ENCODE results near the gene PROCA1. TPM values are rescaled to one million over a fixed set of nuclear protein-coding genes. Genes with fewer than 3 reads are reported as not detected.

Gene PROCA1
- total and polyA plus RNA-seq, 9 of the 15 experiments (the other 6 are each of a cell fraction or from before 2014, with no cell fraction given), result 0.78 to 16.2 (median 5.6) TPM

DNA sequence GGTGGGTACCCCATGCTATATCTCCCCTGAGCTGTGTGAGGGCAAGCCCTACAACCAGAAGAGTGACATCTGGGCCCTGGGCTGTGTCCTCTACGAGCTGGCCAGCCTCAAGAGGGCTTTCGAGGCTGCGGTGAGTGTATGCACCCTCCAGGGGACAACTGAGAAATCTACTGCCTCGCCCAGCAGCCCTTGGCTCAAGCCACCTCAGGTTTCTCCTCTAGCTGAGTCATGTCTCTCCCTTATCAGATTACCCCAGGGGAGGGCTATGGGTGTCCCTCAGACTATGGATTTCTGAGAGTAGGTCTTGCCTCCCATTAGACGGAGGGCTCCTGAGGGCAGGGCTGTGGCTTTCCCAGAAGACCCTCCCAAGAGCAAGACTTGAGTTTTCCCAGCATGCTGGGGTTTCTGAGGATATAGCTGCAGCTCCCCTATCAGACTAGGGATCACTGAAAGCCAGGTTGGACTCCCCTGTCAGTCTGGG lies 23.6 kb upstream of the PROCA1 start (continued):
- no peak for TF ChIP-seq ZNF551 (CRISPR knock-in tag; IDR thresholded peaks at IDR 0.05)
- TF ChIP-seq, protein P1, sequence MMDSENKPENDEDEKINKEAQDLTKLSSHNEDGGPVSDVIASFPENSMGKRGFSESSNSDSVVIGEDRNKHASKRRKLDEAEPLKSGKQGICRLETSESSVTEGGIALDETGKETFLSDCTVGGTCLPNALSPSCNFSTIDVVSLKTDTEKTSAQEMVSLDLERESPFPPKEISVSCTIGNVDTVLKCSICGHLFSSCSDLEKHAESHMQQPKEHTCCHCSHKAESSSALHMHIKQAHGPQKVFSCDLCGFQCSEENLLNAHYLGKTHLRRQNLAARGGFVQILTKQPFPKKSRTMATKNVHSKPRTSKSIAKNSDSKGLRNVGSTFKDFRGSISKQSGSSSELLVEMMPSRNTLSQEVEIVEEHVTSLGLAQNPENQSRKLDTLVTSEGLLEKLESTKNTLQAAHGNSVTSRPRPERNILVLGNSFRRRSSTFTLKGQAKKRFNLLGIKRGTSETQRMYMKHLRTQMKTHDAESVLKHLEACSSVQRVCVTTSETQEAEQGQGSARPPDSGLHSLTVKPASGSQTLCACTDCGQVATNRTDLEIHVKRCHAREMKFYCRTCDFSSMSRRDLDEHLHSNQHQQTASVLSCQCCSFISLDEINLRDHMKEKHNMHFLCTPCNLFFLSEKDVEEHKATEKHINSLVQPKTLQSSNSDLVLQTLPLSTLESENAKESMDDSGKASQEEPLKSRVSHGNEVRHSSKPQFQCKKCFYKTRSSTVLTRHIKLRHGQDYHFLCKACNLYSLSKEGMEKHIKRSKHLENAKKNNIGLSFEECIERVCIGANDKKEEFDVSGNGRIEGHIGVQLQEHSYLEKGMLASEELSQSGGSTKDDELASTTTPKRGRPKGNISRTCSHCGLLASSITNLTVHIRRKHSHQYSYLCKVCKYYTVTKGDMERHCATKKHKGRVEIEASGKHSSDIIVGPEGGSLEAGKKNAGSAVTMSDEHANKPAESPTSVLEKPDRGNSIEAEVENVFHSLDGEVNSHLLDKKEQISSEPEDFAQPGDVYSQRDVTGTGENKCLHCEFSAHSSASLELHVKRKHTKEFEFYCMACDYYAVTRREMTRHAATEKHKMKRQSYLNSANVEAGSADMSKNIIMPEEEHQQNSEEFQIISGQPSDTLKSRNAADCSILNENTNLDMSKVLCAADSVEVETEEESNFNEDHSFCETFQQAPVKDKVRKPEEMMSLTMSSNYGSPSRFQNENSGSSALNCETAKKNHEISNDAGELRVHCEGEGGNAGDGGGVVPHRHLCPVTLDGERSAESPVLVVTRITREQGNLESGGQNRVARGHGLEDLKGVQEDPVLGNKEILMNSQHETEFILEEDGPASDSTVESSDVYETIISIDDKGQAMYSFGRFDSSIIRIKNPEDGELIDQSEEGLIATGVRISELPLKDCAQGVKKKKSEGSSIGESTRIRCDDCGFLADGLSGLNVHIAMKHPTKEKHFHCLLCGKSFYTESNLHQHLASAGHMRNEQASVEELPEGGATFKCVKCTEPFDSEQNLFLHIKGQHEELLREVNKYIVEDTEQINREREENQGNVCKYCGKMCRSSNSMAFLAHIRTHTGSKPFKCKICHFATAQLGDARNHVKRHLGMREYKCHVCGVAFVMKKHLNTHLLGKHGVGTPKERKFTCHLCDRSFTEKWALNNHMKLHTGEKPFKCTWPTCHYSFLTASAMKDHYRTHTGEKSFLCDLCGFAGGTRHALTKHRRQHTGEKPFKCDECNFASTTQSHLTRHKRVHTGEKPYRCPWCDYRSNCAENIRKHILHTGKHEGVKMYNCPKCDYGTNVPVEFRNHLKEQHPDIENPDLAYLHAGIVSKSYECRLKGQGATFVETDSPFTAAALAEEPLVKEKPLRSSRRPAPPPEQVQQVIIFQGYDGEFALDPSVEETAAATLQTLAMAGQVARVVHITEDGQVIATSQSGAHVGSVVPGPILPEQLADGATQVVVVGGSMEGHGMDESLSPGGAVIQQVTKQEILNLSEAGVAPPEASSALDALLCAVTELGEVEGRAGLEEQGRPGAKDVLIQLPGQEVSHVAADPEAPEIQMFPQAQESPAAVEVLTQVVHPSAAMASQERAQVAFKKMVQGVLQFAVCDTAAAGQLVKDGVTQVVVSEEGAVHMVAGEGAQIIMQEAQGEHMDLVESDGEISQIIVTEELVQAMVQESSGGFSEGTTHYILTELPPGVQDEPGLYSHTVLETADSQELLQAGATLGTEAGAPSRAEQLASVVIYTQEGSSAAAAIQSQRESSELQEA (IDR thresholded peaks at IDR 0.05; ENCODE audit: low read depth), result no peak
- no peak for TF ChIP-seq MCM2 (IDR thresholded peaks at IDR 0.05; ENCODE audit: low read depth)
- TF ChIP-seq CCNT2 (IDR thresholded peaks at IDR 0.05; ENCODE audit: borderline replicate concordance, extremely low read depth, insufficient read length, low read depth, low read length), result peak; percentile 44
- peak; percentile 17; the same call in 1 of the 2 replicates for TF ChIP-seq CBFA2T3 (IDR thresholded peaks at IDR 0.05)
- TF ChIP-seq NFIX (CRISPR knock-in tag; IDR thresholded peaks at IDR 0.05; ENCODE audit: low read depth), result no peak
- no peak for TF ChIP-seq ATF1 (CRISPR knock-in tag; IDR thresholded peaks at IDR 0.05)
- TF ChIP-seq ATF1 (tag; IDR thresholded peaks at IDR 0.05), result peak; percentile 56; the same call in 1 of the 2 replicates
- no peak for TF ChIP-seq CHD2 (IDR thresholded peaks at IDR 0.05; ENCODE audit: low read depth, low read length)
- no peak for TF ChIP-seq ESRRB (CRISPR knock-in tag; IDR thresholded peaks at IDR 0.05; ENCODE audit: borderline replicate concordance)
- TF ChIP-seq MEIS2 (IDR thresholded peaks at IDR 0.05; ENCODE audit: partially characterized antibody), result no peak
- TF ChIP-seq, protein P2, sequence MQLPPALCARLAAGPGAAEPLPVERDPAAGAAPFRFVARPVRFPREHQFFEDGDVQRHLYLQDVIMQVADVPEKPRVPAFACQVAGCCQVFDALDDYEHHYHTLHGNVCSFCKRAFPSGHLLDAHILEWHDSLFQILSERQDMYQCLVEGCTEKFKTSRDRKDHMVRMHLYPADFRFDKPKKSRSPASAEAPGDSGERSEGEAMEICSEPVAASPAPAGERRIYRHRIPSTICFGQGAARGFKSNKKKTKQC (CRISPR knock-in tag; IDR thresholded peaks at IDR 0.05), result no peak
- no peak for TF ChIP-seq KDM1A (IDR thresholded peaks at IDR 0.05)
- TF ChIP-seq, protein P3, sequence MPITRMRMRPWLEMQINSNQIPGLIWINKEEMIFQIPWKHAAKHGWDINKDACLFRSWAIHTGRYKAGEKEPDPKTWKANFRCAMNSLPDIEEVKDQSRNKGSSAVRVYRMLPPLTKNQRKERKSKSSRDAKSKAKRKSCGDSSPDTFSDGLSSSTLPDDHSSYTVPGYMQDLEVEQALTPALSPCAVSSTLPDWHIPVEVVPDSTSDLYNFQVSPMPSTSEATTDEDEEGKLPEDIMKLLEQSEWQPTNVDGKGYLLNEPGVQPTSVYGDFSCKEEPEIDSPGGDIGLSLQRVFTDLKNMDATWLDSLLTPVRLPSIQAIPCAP (CRISPR knock-in tag; IDR thresholded peaks at IDR 0.05; ENCODE audit: borderline replicate concordance), result no peak
- TF ChIP-seq NR3C1 (CRISPR knock-in tag; IDR thresholded peaks at IDR 0.05), result no peak
- TF ChIP-seq ZNF766 (CRISPR knock-in tag; conservative IDR thresholded peaks at IDR 0.05), result peak; percentile 82
- no peak for TF ChIP-seq FOXP1 (CRISPR knock-in tag; IDR thresholded peaks at IDR 0.05)
- TF ChIP-seq ZBTB7A (IDR thresholded peaks at IDR 0.05; ENCODE audit: borderline replicate concordance, control insufficient read depth, low read depth, low read length), result peak; percentile 51; the same call in 1 of the 2 replicates
- TF ChIP-seq, protein P4, sequence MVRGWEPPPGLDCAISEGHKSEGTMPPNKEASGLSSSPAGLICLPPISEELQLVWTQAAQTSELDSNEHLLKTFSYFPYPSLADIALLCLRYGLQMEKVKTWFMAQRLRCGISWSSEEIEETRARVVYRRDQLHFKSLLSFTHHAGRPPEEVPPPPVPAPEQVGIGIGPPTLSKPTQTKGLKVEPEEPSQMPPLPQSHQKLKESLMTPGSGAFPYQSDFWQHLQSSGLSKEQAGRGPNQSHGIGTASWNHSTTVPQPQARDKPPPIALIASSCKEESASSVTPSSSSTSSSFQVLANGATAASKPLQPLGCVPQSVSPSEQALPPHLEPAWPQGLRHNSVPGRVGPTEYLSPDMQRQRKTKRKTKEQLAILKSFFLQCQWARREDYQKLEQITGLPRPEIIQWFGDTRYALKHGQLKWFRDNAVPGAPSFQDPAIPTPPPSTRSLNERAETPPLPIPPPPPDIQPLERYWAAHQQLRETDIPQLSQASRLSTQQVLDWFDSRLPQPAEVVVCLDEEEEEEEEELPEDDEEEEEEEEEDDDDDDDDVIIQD (CRISPR knock-in tag; IDR thresholded peaks at IDR 0.05), result 0 out of 2 replicates have a peak, but pooled peaks have one; percentile 24
